Transverse colon (tissue), 4 donors: ENCODE results near the gene MPRIP. TPM values are rescaled to one million over a fixed set of nuclear protein-coding genes. Genes with fewer than 3 reads are reported as not detected.

Experiments used
- DNase-seq: peaks from one replicate; pipeline ENCODE4 v3.0.0-alpha.2; 2019
- H3K27ac ChIP-seq, 4 donors: fragments of 200-600 bp; sonication (generic); 2 replicates each; pipeline ENCODE4 v1.5.1; 2016 to 2018; ENCODE audit warnings: inconsistent platforms in 4 of 4
- H3K27me3 ChIP-seq: fragments of 200-600 bp; sonication (generic); 2 replicates; pipeline ENCODE4 v1.5.1; 2017; ENCODE audit warnings: inconsistent platforms
- H3K36me3 ChIP-seq, 4 donors: fragments of 200-600 bp; sonication (generic); 2 replicates each; pipeline ENCODE4 v1.5.1; 2017 to 2019; ENCODE audit warnings: inconsistent platforms in 4 of 4
- H3K4me1 ChIP-seq, 4 donors: fragments of 200-600 bp; sonication (generic); 2 replicates each; pipeline ENCODE4 v1.5.1; 2017 to 2020; ENCODE audit warnings: inconsistent platforms in 4 of 4
- H3K4me3 ChIP-seq, 4 donors: fragments of 200-600 bp; sonication (generic); 1 replicate in 1 of 4; 2 replicates in 3 of 4; pipeline versions ENCODE4 v1.5.1 to v1.6.1; 2017 to 2019; ENCODE audit warnings: inconsistent platforms in 4 of 4
- H3K9me3 ChIP-seq, 2 donors: fragments of 200-600 bp; sonication (generic); 2 replicates each; pipeline ENCODE4 v1.5.1; 2017 to 2019; ENCODE audit warnings: inconsistent platforms in 2 of 2
- EP300 ChIP-seq: sonication (generic); formaldehyde crosslinking; IDR thresholded peaks from one replicate; pipeline ENCODE4 v1.6.1; 2017; ENCODE audit warnings: antibody characterized with exemption, low read depth
- POLR2A ChIP-seq: fragments of 450-650 bp; IDR thresholded peaks from one replicate; pipeline ENCODE4 v1.6.1; 2016; ENCODE audit warnings: antibody characterized with exemption, mild to moderate bottlenecking, moderate library complexity
- POLR2AphosphoS5 ChIP-seq, 3 donors: sonication (generic); formaldehyde crosslinking; IDR thresholded peaks; one replicate each; pipeline ENCODE4 v1.6.1; 2016; ENCODE audit warnings: antibody characterized with exemption in 3 of 3
- WGBS, 2 donors: methylation state at CpG; one replicate each; pipeline ENCODE4 v1.1.5; 2018; ENCODE audit warnings: low coverage in 1 of 2; 5-methylcytosine and 5-hydroxymethylcytosine counted together
- in situ Hi-C, 4 donors: fragments of 200-750 bp; cut with MboI; loops; one replicate each; pipeline versions ENCODE4 v1.15.0 to v1.15.1; 2017; ENCODE audit warnings: low sequenced_read_pairs in 3 of 4, low pct_ligation_motif_present in 1 of 4, low pct_unique_long_range_greater_than_20kb in 1 of 4
- intact Hi-C: fragments of 100-400 bp; cut with DNase I; formaldehyde crosslinking; loops from one replicate; pipeline ENCODE4 v1.15.1; 2023; ENCODE audit warnings: low total_unique reads
- total RNA-seq, 4 donors: library from RNA; depleted of rRNA; stranded (reverse); fragments of >200 nt; gene quantifications; one replicate each; pipeline ENCODE4 v1.1.0, GENCODE V29; 2016
- TF ChIP-seq, protein P1 (sequence below), 5 experiments: fragments of 200-600 bp in 3 of 5; fragments of 450-650 bp in 2 of 5; sonication (generic) in 3 of 5; IDR thresholded peaks; 1 replicate in 2 of 5; 2 replicates in 3 of 5; pipeline ENCODE4 v1.5.1; 2016 to 2017; ENCODE audit warnings: antibody characterized with exemption in 5 of 5, inconsistent platforms in 3 of 5, mild to moderate bottlenecking in 2 of 5, moderate library complexity in 1 of 5

Gene MPRIP
- total RNA-seq, 4 donors from 2014 or later, result 124 to 368 (median 158) TPM

DNA sequence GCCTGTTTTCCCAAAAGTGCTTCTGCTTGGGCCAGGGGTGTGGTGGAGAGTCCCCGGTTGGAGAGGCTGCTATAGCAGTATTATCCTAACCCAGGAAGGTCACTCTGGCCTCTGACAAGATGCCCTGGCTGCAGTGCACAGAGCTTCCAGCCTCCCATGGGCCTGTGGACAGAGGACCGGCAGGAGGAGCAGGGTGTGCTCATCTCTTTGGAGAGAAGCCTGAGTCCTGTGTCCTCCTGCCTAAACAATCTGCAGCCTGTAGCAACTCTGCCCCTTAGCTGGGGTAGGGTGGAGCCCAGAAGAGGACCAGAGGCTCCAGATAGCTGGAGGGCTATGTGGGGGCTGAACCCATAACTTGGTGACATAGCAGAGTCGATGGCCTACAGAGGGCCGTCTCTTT lies 78.0 kb downstream of the MPRIP start:
- H3K4me1 ChIP-seq, result peaks cover 35 to 57% (median 42%) of the 10 kb centered on the region in 4 donors

DNA sequence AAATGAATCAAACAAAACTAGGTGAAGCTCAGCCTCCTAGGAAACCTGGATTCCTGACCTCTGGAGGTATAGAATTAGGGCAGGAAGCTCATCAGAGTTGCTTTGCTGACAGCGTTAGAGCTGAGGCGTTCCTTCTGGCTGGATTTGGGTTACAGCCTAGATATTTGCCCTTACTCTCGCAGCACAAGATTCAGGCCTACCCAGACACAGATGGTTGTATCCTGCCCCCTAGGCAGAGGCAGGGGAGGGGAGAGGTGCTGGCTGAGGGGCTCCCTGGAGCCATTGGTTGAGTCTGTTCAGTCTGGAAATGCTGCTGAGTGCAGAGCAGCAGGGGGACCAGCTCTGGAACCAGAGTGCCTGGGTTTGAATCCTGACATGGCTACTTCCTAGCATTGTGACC lies 78.4 kb downstream of the MPRIP start:
- peaks cover 35 to 53% (median 42%) of the 10 kb centered on the region in 4 donors for H3K4me1 ChIP-seq
- intact Hi-C loops, result no loop called here
- TF ChIP-seq POLR2AphosphoS5 (IDR thresholded peaks at IDR 0.05), result no peak
- no peaks in the 10 kb centered on the region for H3K9me3 ChIP-seq
- H3K27ac ChIP-seq, result peak overlapping the region; percentile 77 to 84 (median 80)
- in situ Hi-C loops, result no loop called here
- no peaks in the 10 kb centered on the region for H3K36me3 ChIP-seq
- WGBS, 2 donors, result 30% methylated on average over 3 of the region's 3 CpGs; no CpG with 5 or more reads in 1 of the 2 donors
- H3K27me3 ChIP-seq, result no peaks in the 10 kb centered on the region
- DNase-seq, result no peak
- no peak overlapping the region for H3K4me3 ChIP-seq

More for the DNA sequence above, 78.0 kb downstream of the MPRIP start:
- WGBS, 2 donors, result 60 to 80% methylated on average over 2 to 4 of the region's 4 CpGs
- Histone ChIP-seq H3K27me3 (no peaks in the 10 kb centered on the region), H3K9me3 (no peaks in the 10 kb centered on the region), H3K27ac (peak overlapping the region; percentile 77 to 84 (median 80)), H3K4me3 (no peak overlapping the region), H3K36me3 (no peaks in the 10 kb centered on the region)
- in situ Hi-C loops (no loop called here), intact Hi-C loops (no loop called here)
- TF ChIP-seq, protein P1, sequence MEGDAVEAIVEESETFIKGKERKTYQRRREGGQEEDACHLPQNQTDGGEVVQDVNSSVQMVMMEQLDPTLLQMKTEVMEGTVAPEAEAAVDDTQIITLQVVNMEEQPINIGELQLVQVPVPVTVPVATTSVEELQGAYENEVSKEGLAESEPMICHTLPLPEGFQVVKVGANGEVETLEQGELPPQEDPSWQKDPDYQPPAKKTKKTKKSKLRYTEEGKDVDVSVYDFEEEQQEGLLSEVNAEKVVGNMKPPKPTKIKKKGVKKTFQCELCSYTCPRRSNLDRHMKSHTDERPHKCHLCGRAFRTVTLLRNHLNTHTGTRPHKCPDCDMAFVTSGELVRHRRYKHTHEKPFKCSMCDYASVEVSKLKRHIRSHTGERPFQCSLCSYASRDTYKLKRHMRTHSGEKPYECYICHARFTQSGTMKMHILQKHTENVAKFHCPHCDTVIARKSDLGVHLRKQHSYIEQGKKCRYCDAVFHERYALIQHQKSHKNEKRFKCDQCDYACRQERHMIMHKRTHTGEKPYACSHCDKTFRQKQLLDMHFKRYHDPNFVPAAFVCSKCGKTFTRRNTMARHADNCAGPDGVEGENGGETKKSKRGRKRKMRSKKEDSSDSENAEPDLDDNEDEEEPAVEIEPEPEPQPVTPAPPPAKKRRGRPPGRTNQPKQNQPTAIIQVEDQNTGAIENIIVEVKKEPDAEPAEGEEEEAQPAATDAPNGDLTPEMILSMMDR (IDR thresholded peaks at IDR 0.05), result no peak
- no peak for TF ChIP-seq POLR2A
- no peak for TF ChIP-seq POLR2AphosphoS5 (IDR thresholded peaks at IDR 0.05)
- no peak for DNase-seq

DNA sequence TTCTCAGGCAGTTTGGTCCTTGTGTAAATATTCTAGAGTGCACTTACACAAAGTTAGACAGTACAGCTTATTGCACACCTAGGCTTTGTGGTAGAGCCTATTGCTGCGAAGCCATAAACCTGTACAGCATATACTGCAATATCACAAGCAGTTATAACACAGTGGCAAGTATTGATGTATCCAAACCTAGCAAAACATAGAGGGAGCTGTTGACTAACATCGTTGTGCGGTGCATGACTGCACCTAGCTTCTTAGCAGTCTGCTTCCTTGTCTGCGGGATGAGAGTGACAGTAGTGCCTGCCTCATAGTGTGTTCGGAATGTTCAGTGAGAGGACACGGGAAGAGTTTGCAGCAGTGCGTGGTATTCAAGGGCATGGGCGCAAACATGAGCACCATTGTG lies 78.9 kb downstream of the MPRIP start:
- H3K36me3 ChIP-seq, result no peaks in the 10 kb centered on the region
- TF ChIP-seq POLR2A (no peak), POLR2AphosphoS5 (IDR thresholded peaks at IDR 0.05) (no peak), EP300 (no peak)
- TF ChIP-seq, protein P1 (IDR thresholded peaks at IDR 0.05), result peak in 3 of 5 experiments; percentile 8 to 26 (median 20)
- 51% methylated on average over 8 of the region's 8 CpGs; no CpG with 5 or more reads in 1 of the 2 donors for WGBS, 2 donors
- peak overlapping the region; percentile 77 to 84 (median 80) for H3K27ac ChIP-seq
- H3K4me1 ChIP-seq, result peaks cover 35 to 56% (median 42%) of the 10 kb centered on the region in 4 donors
- no peaks in the 10 kb centered on the region for H3K27me3 ChIP-seq
- no peaks in the 10 kb centered on the region for H3K9me3 ChIP-seq
- intact Hi-C loops, result no loop called here
- DNase-seq, result peak; percentile 42
- in situ Hi-C loops, result no loop called here
- no peak overlapping the region for H3K4me3 ChIP-seq

DNA sequence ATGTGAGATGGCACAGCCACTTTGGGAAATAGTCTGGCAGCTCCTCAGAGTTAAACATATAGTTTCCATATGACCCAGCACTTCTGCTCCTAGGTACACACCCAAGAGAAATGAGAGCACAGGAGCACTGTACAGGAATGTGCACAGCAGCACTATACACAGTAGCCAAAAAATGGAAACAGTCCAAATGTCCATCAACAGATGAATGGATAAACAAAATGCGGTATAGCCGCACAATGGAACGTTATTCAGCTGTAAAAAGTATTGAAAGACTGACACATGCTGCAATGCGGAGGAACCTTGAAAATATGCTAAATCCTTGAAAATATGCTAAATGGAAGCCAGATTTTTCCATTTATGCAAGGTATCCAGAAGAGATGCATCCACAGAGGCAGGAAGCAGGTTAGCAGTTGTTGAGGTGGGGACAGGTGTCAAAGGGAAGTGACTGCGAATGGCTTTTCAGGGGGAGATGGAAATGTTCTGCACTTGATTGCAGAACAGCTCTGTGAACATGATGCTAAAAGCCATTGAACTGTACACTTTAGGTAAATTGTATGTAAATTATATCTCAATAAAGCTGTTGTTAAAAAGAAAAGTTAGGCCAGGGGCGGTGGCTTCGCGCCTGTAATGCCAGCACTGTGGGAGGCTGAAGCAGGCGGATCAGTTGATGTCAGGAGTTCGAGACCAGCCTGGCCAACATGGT lies 80.7 kb downstream of the MPRIP start:
- intact Hi-C loops (no loop called here), in situ Hi-C loops (no loop called here)
- DNase-seq, result no peak
- no peak overlapping the region for H3K4me3 ChIP-seq
- 79 to 85% methylated on average over 8 to 10 of the region's 10 CpGs for WGBS, 2 donors
- H3K4me1 ChIP-seq, result peaks cover 31 to 52% (median 37%) of the 10 kb centered on the region in 4 donors
- TF ChIP-seq, protein P1 (IDR thresholded peaks at IDR 0.05), result no peak
- TF ChIP-seq POLR2AphosphoS5 (IDR thresholded peaks at IDR 0.05) (no peak), POLR2A (no peak), EP300 (no peak)
- H3K36me3 ChIP-seq, result no peaks in the 10 kb centered on the region
- no peaks in the 10 kb centered on the region for H3K27me3 ChIP-seq
- H3K9me3 ChIP-seq, result no peaks in the 10 kb centered on the region
- no peak overlapping the region for H3K27ac ChIP-seq
